Posterior cingulate gyrus (tissue), 11 donors: ENCODE results near the gene SORCS2.

Experiments used
- DNase-seq, 10 donors: peaks; one replicate each; pipeline versions ENCODE4 v3.0.0 to v3.0.0-alpha.2; 2020 to 2021; ENCODE audit warnings: mixed read lengths in 3 of 10
- intact Hi-C: fragments of 100-400 bp; cut with DNase I; formaldehyde crosslinking; loops from one replicate; pipeline ENCODE4 v1.15.1; 2023

SORCS2 gene

GRCh38 chr4:7196288-7196651 is 3.9 kb downstream of the SORCS2 start:
- intact Hi-C loops: no loop called here
- no peak for DNase-seq

- DNase-seq: peak in 2 of 10 donors; percentile 10 to 20
- intact Hi-C loops: no loop called here
Measured at GRCh38 chr4:7196736-7197135, 4.4 kb downstream of the SORCS2 start.

GRCh38 chr4:7197910-7198309 is 5.6 kb downstream of the SORCS2 start:
- peak in 2 of 10 donors; percentile 15 to 76 for DNase-seq
- intact Hi-C loops: no loop called here

GRCh38 chr4:7198440-7199128 is 6.2 kb downstream of the SORCS2 start:
- intact Hi-C loops: no loop called here

GRCh38 chr4:7199129-7199725 is 6.9 kb downstream of the SORCS2 start:
- DNase-seq: peak in 3 of 10 donors; percentile 6 to 81 (median 72)

More at GRCh38 chr4:7198440-7199128, 6.2 kb downstream of the SORCS2 start:
- peak in 3 of 10 donors; percentile 10 to 80 (median 77) for DNase-seq

GRCh38 chr4:7199771-7200441 is 7.6 kb downstream of the SORCS2 start:
- DNase-seq: peak in 3 of 10 donors; percentile 1 to 74 (median 61)
- intact Hi-C loops: loop anchor here (5.0 kb wide), 1 partner anchor 82 kb away; no protein-coding TSS in a partner anchor

More at GRCh38 chr4:7199129-7199725, 6.9 kb downstream of the SORCS2 start:
- intact Hi-C loops: no loop called here

GRCh38 chr4:7200801-7201200 is 8.5 kb downstream of the SORCS2 start:
- DNase-seq: peak in 2 of 10 donors; percentile 1 to 55
- intact Hi-C loops: loop anchor here (5.0 kb wide), 1 partner anchor 82 kb away; no protein-coding TSS in a partner anchor

- peak in 2 of 10 donors; percentile 14 to 57 for DNase-seq
- intact Hi-C loops: loop anchor here (5.0 kb wide), 1 partner anchor 81 kb away; no protein-coding TSS in a partner anchor
Measured at GRCh38 chr4:7201420-7202305, 9.3 kb downstream of the SORCS2 start.

GRCh38 chr4:7202411-7202810 is 10.1 kb downstream of the SORCS2 start:
- no peak for DNase-seq
- intact Hi-C loops: loop anchor here (5.0 kb wide), 1 partner anchor 80 kb away; no protein-coding TSS in a partner anchor

- DNase-seq: peak in 2 of 10 donors; percentile 65 to 71
- intact Hi-C loops: loop anchor here (5.0 kb wide), 1 partner anchor 77 kb away; no protein-coding TSS in a partner anchor
Measured at GRCh38 chr4:7204656-7205387, 12.5 kb downstream of the SORCS2 start.

- DNase-seq: peak in 2 of 10 donors; percentile 55 to 74
Measured at GRCh38 chr4:7206385-7206784, 14.0 kb downstream of the SORCS2 start.

GRCh38 chr4:7206911-7207567 is 14.7 kb downstream of the SORCS2 start:
- peak; percentile 51 to 96 (median 73) for DNase-seq
- intact Hi-C loops: no loop called here

More at GRCh38 chr4:7206385-7206784, 14.0 kb downstream of the SORCS2 start:
- intact Hi-C loops: no loop called here

- intact Hi-C loops: no loop called here
Measured at GRCh38 chr4:7207628-7208231, 15.4 kb downstream of the SORCS2 start.

GRCh38 chr4:7208509-7209451 is 16.4 kb downstream of the SORCS2 start:
- intact Hi-C loops: no loop called here

More at GRCh38 chr4:7207628-7208231, 15.4 kb downstream of the SORCS2 start:
- DNase-seq: peak in 1 of 10 donors; percentile 56

GRCh38 chr4:7209699-7210098 is 17.4 kb downstream of the SORCS2 start:
- peak in 1 of 10 donors; percentile 68 for DNase-seq
- intact Hi-C loops: no loop called here

More at GRCh38 chr4:7208509-7209451, 16.4 kb downstream of the SORCS2 start:
- DNase-seq: peak in 1 of 10 donors; percentile 77

GRCh38 chr4:7210824-7211223 is 18.5 kb downstream of the SORCS2 start:
- intact Hi-C loops: no loop called here

GRCh38 chr4:7212101-7212674 is 19.9 kb downstream of the SORCS2 start:
- intact Hi-C loops: no loop called here
- DNase-seq: no peak

More at GRCh38 chr4:7210824-7211223, 18.5 kb downstream of the SORCS2 start:
- DNase-seq: no peak
